HPDE6-E6E7 (cell line): ENCODE results near the gene STYX.
A peak's percentile ranks its signal among the peaks of the same experiment; 100 is the strongest.

ENCODE experiments used
- DNase-seq: peaks from one replicate; pipeline ENCODE4 v3.0.0; 2011; ENCODE audit warnings: missing footprints; ENCODE audit errors: extremely low spot score

The STYX gene

GRCh38 chr14:52729925-52730708 is at the start of gene STYX:
Gene STYX (plus strand): TSS chr14:52730166. CDS start chr14:52730475, 309 bp downstream.
- DNase-seq: peak; percentile 84

- no peak for DNase-seq
Measured at GRCh38 chr14:52683985-52684520, 45.9 kb upstream of the STYX start.

- no peak for DNase-seq
Measured at GRCh38 chr14:52686176-52686575, 43.8 kb upstream of the STYX start.

- DNase-seq: no peak
Measured at GRCh38 chr14:52690983-52691760, 38.8 kb upstream of the STYX start.

GRCh38 chr14:52692248-52692962 is 37.6 kb upstream of the STYX start:
- DNase-seq: no peak

GRCh38 chr14:52693036-52693435 is 36.9 kb upstream of the STYX start:
- DNase-seq: no peak

- no peak for DNase-seq
Measured at GRCh38 chr14:52693532-52693931, 36.4 kb upstream of the STYX start.

GRCh38 chr14:52694761-52695480 is 35.0 kb upstream of the STYX start:
- DNase-seq: no peak

- peak; percentile 60 for DNase-seq
Measured at GRCh38 chr14:52695481-52696091, 34.4 kb upstream of the STYX start, which contains the start of gene ERO1A. Gene ERO1A (minus strand): TSS chr14:52695558. CDS start chr14:52695481, 77 bp downstream.

- DNase-seq: peak; percentile 63
Measured at GRCh38 chr14:52700701-52701172, 29.2 kb upstream of the STYX start.

- no peak for DNase-seq
Measured at GRCh38 chr14:52701223-52701622, 28.7 kb upstream of the STYX start.

GRCh38 chr14:52703225-52703624 is 26.7 kb upstream of the STYX start:
- peak; percentile 81 for DNase-seq

GRCh38 chr14:52703664-52704063 is 26.3 kb upstream of the STYX start:
- DNase-seq: no peak

GRCh38 chr14:52706286-52706685 is 23.7 kb upstream of the STYX start:
- DNase-seq: no peak

- DNase-seq: peak; percentile 92
Measured at GRCh38 chr14:52706724-52707706, 23.0 kb upstream of the STYX start, which contains the start of gene PSMC6. Gene PSMC6 (plus strand): TSS chr14:52707200. CDS start chr14:52707220, 20 bp downstream.

GRCh38 chr14:52711666-52712065 is 18.3 kb upstream of the STYX start:
- no peak for DNase-seq

GRCh38 chr14:52716155-52716554 is 13.8 kb upstream of the STYX start:
- DNase-seq: no peak

- no peak for DNase-seq
Measured at GRCh38 chr14:52723514-52724359, 6.2 kb upstream of the STYX start.

- no peak for DNase-seq
Measured at GRCh38 chr14:52724360-52724644, 5.7 kb upstream of the STYX start.
